K562 (cell line): ENCODE data around the gene TOR1B. TPM values are rescaled to one million over a fixed set of nuclear protein-coding genes. Genes with fewer than 3 reads are reported as not detected.

Experiments used
- CBX8 ChIP-seq: fragments of 200-600 bp; sonication (generic); IDR thresholded peaks from 2 replicates; pipeline ENCODE4 v1.6.1; 2012; ENCODE audit warnings: borderline replicate concordance, mixed run types, low read depth, mild to moderate bottlenecking, moderate library complexity, mixed read lengths, low read length, control low read depth, inconsistent platforms; ENCODE audit not compliant: poor library complexity, severe bottlenecking; ENCODE audit errors: extremely low read depth
- CEBPB ChIP-seq: fragments of 450-650 bp; IDR thresholded peaks from 2 replicates; pipeline ENCODE4 v1.6.1; 2016; ENCODE audit warnings: missing genetic modification characterization, missing compliant biosample characterization
- E2F3 ChIP-seq: fragments of 250-450 bp; sonication (Bioruptor Pico); IDR thresholded peaks from 2 replicates; pipeline ENCODE4 v1.4.0; 2020; ENCODE audit warnings: mild to moderate bottlenecking
- EP400 ChIP-seq: fragments of 450-650 bp; IDR thresholded peaks from 2 replicates; pipeline ENCODE4 v1.6.1; 2017; ENCODE audit warnings: antibody characterized with exemption, mild to moderate bottlenecking, moderate library complexity
- ESRRA ChIP-seq: fragments of 450-650 bp; IDR thresholded peaks from 2 replicates; pipeline ENCODE4 v1.6.1; 2014; ENCODE audit warnings: low read depth, mild to moderate bottlenecking, moderate library complexity, borderline replicate concordance
- GABPB1 ChIP-seq: sonication (generic); formaldehyde crosslinking; IDR thresholded peaks from 2 replicates; pipeline ENCODE4 v1.8.0; 2022; ENCODE audit warnings: mild to moderate bottlenecking, missing genetic modification reagents
- KLF16 ChIP-seq: IDR thresholded peaks from 2 replicates; pipeline ENCODE4 v1.6.1; 2016; ENCODE audit warnings: antibody characterized with exemption
- MAZ ChIP-seq, 2 experiments: fragments of 450-650 bp in 1 of 2; sonication (generic) in 1 of 2; formaldehyde crosslinking; IDR thresholded peaks in 1 of 2; conservative IDR thresholded peaks in 1 of 2; 2 replicates each; pipeline versions ENCODE4 v1.4.0 to v1.5.0; 2020; ENCODE audit warnings: mild to moderate bottlenecking in 1 of 2, missing genetic modification reagents in 1 of 2
- MBD2 ChIP-seq: sonication (generic); IDR thresholded peaks from 2 replicates; pipeline ENCODE4 v1.6.1; 2016; ENCODE audit warnings: low read depth, borderline replicate concordance
- MTA3 ChIP-seq: fragments of 450-650 bp; formaldehyde crosslinking; IDR thresholded peaks from 2 replicates; pipeline ENCODE4 v1.6.1; 2017; ENCODE audit warnings: mild to moderate bottlenecking, borderline replicate concordance
- MYNN ChIP-seq, 2 experiments: sonication (generic); formaldehyde crosslinking in 1 of 2; IDR thresholded peaks; 2 replicates each; pipeline versions ENCODE4 v1.5.0 to v1.6.1; 2016 to 2020; ENCODE audit warnings: antibody characterized with exemption in 1 of 2, missing genetic modification reagents in 1 of 2
- NR2C2 ChIP-seq, 2 experiments: fragments of 200-800 bp in 1 of 2; sonication (Bioruptor generic) in 1 of 2; sonication (generic) in 1 of 2; formaldehyde crosslinking in 1 of 2; IDR thresholded peaks; 2 replicates each; pipeline versions ENCODE4 v1.6.1 to v1.8.0; 2016 to 2022; ENCODE audit warnings: mild to moderate bottlenecking in 1 of 2, missing compliant biosample characterization in 1 of 2, missing genetic modification characterization in 1 of 2, missing genetic modification reagents in 1 of 2
- RFX7 ChIP-seq: fragments of 250-450 bp; sonication (Bioruptor Pico); IDR thresholded peaks from 2 replicates; pipeline ENCODE4 v1.5.1; 2021; ENCODE audit warnings: mild to moderate bottlenecking
- SIN3A ChIP-seq, 2 experiments: fragments of 150-350 bp in 1 of 2; IDR thresholded peaks; 2 replicates each; pipeline ENCODE4 v1.6.1; 2011 to 2016; ENCODE audit warnings: borderline replicate concordance in 2 of 2, low read depth in 2 of 2, low read length in 2 of 2, mild to moderate bottlenecking in 2 of 2, moderate library complexity in 2 of 2; ENCODE audit not compliant: control insufficient read depth in 1 of 2
- ZBED1 ChIP-seq: IDR thresholded peaks from 2 replicates; pipeline ENCODE4 v1.6.1; 2014
- ZNF124 ChIP-seq: sonication (generic); formaldehyde crosslinking; IDR thresholded peaks from 2 replicates; pipeline ENCODE4 v1.8.1; 2022; ENCODE audit warnings: missing genetic modification reagents
- ZNF212 ChIP-seq: fragments of 450-650 bp; formaldehyde crosslinking; IDR thresholded peaks from 2 replicates; pipeline ENCODE4 v1.4.0; 2020; ENCODE audit warnings: mild to moderate bottlenecking
- ZNF224 ChIP-seq: sonication (generic); formaldehyde crosslinking; IDR thresholded peaks from 2 replicates; pipeline ENCODE4 v1.8.0; 2022; ENCODE audit warnings: mild to moderate bottlenecking, missing genetic modification reagents
- polyA plus RNA-seq, 8 experiments: library from polyadenylated mRNA; depleted of rRNA in 4 of 8; stranded (reverse) in 5 of 8; unstranded in 3 of 8; fragments of >200 nt; fragmentation: Nextera tagmentation in 2 of 8; fragmentation: Illumina TruSeq in 1 of 8; extraction: Ambion mirVana in 2 of 8; extraction: Trizol in 1 of 8; gene quantifications; 2 replicates each; pipeline versions ENCODE4 v1.2.1 to v1.2.3, GENCODE V29; 2011 to 2014; ENCODE audit warnings: inconsistent platforms in 1 of 8, missing spikeins in 1 of 8
- total RNA-seq, 7 experiments: library from RNA; depleted of rRNA in 6 of 7; stranded (reverse); fragments of >200 nt in 6 of 7; fragmentation: Illumina TruSeq in 2 of 7; extraction: Trizol in 2 of 7; gene quantifications; 2 replicates each; pipeline versions ENCODE4 v1.2.1 to v1.2.3, GENCODE V29; 2011 to 2021; ENCODE audit warnings: low replicate concordance in 1 of 7
- TF ChIP-seq, protein P1 (sequence below), 2 experiments: fragments of 450-650 bp; IDR thresholded peaks; 2 replicates each; pipeline ENCODE4 v1.6.1; 2016
- TF ChIP-seq, protein P2 (sequence below): fragments of 450-650 bp; formaldehyde crosslinking; IDR thresholded peaks from 2 replicates; pipeline ENCODE4 v1.4.0; 2022; ENCODE audit warnings: missing genetic modification characterization
- TF ChIP-seq, protein P3 (sequence below): fragments of 250-450 bp; sonication (Bioruptor Pico); IDR thresholded peaks from 2 replicates; pipeline ENCODE4 v1.5.0; 2020; ENCODE audit warnings: mild to moderate bottlenecking
- TF ChIP-seq, protein P4 (sequence below): sonication (generic); formaldehyde crosslinking; IDR thresholded peaks from 2 replicates; pipeline ENCODE4 v1.8.1; 2023; ENCODE audit warnings: mild to moderate bottlenecking, missing genetic modification reagents, moderate library complexity

The TOR1B gene
- total and polyA plus RNA-seq, 9 of the 15 experiments (the other 6 are each of a cell fraction or from before 2014, with no cell fraction given) = 4.2 to 36.5 (median 24.6) TPM

DNA sequence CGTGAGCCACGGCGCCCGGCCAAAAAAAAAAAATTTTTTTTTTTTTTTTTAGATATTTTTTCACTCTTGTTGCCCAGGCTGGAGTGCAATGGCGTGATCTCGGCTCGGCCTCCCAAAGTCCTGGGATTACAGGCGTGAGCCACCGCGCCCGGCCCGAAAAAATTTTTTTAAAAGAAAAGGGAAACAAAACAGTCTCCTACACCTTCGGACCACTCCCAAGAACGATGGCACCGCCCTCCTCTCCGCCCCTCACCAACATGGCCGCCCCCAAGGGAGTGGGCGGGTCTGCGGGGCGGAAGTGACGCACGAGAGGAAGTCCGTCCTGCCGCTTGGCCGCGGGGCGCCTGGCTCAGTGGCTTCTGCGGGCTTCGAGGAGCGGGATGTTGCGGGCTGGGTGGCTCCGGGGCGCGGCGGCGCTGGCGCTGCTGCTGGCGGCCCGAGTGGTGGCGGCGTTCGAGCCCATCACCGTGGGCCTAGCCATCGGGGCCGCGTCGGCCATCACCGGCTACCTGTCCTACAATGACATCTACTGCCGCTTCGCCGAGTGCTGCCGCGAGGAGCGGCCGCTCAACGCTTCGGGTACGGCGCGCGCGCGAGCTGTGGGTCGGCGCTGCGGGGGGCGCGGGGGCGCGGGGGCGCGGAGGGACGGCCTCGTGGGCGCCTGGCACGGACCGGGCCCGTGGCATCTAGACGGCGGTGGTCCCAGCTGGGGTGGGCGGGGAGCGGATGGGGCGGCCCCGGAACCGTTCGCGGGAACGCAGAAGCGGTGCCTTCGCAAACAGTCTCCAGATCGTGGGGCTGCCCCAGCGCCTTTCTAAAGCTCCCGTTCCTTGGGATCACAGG, at the start of gene TOR1B (continued):
- TF ChIP-seq ESRRA (peak; percentile 75; the same call in 1 of the 2 replicates), GABPB1 (CRISPR knock-in tag) (peak; percentile 99), RFX7 (no peak), MAZ (CRISPR knock-in tag; conservative IDR thresholded peaks at IDR 0.05 in 1 of 2, IDR thresholded peaks at IDR 0.05 in 1 of 2) (peak; percentile 61 to 82; a peak in 2 of 4 replicates), MTA3 (peak; percentile 84; the same call in 1 of the 2 replicates), ZBED1 (0 out of 2 replicates have a peak, but pooled peaks have one; percentile 51), NR2C2 (CRISPR knock-in tag; IDR thresholded peaks at IDR 0.05) (no peak), NR2C2 (tag; IDR thresholded peaks at IDR 0.05) (peak; percentile 57), E2F3 (CRISPR knock-in tag) (peak; percentile 78; the same call in 1 of the 2 replicates), ZNF224 (CRISPR knock-in tag) (peak; percentile 35; the same call in 1 of the 2 replicates), KLF16 (no peak), ZNF124 (CRISPR knock-in tag) (no peak), SIN3A (IDR thresholded peaks at IDR 0.05; ENCODE audit: borderline replicate concordance in 2 of 2, control insufficient read depth in 1 of 2, low read depth in 2 of 2, low read length in 2 of 2) (peak; percentile 74 to 91; a peak in 3 of 4 replicates), EP400 (peak; percentile 71; the same call in 1 of the 2 replicates), CEBPB (tag) (no peak), ZNF212 (CRISPR knock-in tag) (0 out of 2 replicates have a peak, but pooled peaks have one; percentile 61), MYNN (IDR thresholded peaks at IDR 0.05) (no peak), MYNN (CRISPR knock-in tag; IDR thresholded peaks at IDR 0.05) (no peak), MBD2 (peak; percentile 97), CBX8 (no peak)
- TF ChIP-seq, protein P1, sequence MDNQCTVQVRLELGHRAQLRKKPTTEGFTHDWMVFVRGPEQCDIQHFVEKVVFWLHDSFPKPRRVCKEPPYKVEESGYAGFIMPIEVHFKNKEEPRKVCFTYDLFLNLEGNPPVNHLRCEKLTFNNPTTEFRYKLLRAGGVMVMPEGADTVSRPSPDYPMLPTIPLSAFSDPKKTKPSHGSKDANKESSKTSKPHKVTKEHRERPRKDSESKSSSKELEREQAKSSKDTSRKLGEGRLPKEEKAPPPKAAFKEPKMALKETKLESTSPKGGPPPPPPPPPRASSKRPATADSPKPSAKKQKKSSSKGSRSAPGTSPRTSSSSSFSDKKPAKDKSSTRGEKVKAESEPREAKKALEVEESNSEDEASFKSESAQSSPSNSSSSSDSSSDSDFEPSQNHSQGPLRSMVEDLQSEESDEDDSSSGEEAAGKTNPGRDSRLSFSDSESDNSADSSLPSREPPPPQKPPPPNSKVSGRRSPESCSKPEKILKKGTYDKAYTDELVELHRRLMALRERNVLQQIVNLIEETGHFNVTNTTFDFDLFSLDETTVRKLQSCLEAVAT (IDR thresholded peaks at IDR 0.05) = no peak
- TF ChIP-seq, protein P2, sequence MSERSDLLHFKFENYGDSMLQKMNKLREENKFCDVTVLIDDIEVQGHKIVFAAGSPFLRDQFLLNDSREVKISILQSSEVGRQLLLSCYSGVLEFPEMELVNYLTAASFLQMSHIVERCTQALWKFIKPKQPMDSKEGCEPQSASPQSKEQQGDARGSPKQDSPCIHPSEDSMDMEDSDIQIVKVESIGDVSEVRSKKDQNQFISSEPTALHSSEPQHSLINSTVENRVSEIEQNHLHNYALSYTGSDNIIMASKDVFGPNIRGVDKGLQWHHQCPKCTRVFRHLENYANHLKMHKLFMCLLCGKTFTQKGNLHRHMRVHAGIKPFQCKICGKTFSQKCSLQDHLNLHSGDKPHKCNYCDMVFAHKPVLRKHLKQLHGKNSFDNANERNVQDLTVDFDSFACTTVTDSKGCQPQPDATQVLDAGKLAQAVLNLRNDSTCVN (CRISPR knock-in tag) = no peak
- TF ChIP-seq, protein P3, sequence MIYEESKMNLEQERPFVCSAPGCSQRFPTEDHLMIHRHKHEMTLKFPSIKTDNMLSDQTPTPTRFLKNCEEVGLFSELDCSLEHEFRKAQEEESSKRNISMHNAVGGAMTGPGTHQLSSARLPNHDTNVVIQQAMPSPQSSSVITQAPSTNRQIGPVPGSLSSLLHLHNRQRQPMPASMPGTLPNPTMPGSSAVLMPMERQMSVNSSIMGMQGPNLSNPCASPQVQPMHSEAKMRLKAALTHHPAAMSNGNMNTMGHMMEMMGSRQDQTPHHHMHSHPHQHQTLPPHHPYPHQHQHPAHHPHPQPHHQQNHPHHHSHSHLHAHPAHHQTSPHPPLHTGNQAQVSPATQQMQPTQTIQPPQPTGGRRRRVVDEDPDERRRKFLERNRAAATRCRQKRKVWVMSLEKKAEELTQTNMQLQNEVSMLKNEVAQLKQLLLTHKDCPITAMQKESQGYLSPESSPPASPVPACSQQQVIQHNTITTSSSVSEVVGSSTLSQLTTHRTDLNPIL (CRISPR knock-in tag) = no peak
- TF ChIP-seq, protein P4, sequence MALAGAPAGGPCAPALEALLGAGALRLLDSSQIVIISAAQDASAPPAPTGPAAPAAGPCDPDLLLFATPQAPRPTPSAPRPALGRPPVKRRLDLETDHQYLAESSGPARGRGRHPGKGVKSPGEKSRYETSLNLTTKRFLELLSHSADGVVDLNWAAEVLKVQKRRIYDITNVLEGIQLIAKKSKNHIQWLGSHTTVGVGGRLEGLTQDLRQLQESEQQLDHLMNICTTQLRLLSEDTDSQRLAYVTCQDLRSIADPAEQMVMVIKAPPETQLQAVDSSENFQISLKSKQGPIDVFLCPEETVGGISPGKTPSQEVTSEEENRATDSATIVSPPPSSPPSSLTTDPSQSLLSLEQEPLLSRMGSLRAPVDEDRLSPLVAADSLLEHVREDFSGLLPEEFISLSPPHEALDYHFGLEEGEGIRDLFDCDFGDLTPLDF (CRISPR knock-in tag) = peak; percentile 77; the same call in 1 of the 2 replicates
